A673 (cell line): ENCODE results near the gene MSI2.

ENCODE experiments used
- EZH2 ChIP-seq: fragments of 200-600 bp; sonication (generic); IDR thresholded peaks from 2 replicates; pipeline ENCODE4 v1.6.1; 2017; ENCODE audit warnings: borderline replicate concordance, low read depth, mild to moderate bottlenecking, mixed read lengths, antibody characterized with exemption, low read length; ENCODE audit not compliant: poor library complexity, severe bottlenecking
- TF ChIP-seq, protein P1 (sequence below): fragments of 300-800, 200-600 bp; sonication (generic); conservative IDR thresholded peaks from 2 replicates; pipeline ENCODE4 v1.5.1; 2017; ENCODE audit warnings: low read depth, mild to moderate bottlenecking, antibody characterized with exemption, low read length, moderate library complexity, mixed read lengths

DNA sequence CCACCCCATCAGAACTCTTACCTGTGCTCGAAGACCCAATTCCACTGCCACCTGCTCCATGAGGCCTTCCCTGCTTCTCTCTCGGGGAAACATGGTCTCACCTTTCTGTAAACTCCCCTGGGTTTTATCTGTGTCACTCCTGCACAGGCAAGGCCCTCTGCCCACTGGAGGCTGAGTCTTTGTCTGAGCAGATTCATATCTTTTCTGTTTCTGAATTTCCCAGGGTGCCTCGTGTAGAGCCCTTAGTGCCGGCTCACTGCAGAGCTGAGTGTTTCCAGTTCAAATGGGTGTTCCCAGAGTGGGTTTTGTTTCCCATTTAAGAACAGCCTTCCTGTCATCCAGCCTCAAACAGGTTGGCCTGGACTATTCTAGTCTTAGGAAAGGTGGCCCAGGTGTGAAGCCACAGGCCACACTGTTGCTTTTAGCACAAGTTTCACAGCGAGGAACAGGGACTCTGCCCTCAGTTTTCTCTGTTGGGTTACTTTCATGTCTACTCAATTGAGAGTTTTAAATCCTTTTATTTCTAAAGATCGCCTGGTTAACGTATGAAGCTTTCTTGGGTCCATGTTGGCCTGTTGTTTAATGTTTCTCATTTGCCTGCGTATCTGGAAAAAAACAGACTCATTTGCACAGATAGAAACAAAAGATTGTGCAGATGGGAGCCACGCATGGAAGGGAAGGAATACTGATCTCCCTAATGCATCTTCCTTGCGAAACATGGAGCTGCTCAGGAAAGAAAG, 228.7 kb downstream of the MSI2 start:
- TF ChIP-seq, protein P1, sequence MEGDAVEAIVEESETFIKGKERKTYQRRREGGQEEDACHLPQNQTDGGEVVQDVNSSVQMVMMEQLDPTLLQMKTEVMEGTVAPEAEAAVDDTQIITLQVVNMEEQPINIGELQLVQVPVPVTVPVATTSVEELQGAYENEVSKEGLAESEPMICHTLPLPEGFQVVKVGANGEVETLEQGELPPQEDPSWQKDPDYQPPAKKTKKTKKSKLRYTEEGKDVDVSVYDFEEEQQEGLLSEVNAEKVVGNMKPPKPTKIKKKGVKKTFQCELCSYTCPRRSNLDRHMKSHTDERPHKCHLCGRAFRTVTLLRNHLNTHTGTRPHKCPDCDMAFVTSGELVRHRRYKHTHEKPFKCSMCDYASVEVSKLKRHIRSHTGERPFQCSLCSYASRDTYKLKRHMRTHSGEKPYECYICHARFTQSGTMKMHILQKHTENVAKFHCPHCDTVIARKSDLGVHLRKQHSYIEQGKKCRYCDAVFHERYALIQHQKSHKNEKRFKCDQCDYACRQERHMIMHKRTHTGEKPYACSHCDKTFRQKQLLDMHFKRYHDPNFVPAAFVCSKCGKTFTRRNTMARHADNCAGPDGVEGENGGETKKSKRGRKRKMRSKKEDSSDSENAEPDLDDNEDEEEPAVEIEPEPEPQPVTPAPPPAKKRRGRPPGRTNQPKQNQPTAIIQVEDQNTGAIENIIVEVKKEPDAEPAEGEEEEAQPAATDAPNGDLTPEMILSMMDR = no peak
- no peak for TF ChIP-seq EZH2
